ENCODE data around the gene CMC2. TPM values are rescaled to one million over a fixed set of nuclear protein-coding genes. Genes with fewer than 3 reads are reported as not detected.
A peak's percentile ranks its signal among the peaks of the same experiment; 100 is the strongest.

The CMC2 gene
- total RNA-seq, 6 experiments from 2014 or later: 23.5 to 58.3 (median 42.1) TPM

DNA sequence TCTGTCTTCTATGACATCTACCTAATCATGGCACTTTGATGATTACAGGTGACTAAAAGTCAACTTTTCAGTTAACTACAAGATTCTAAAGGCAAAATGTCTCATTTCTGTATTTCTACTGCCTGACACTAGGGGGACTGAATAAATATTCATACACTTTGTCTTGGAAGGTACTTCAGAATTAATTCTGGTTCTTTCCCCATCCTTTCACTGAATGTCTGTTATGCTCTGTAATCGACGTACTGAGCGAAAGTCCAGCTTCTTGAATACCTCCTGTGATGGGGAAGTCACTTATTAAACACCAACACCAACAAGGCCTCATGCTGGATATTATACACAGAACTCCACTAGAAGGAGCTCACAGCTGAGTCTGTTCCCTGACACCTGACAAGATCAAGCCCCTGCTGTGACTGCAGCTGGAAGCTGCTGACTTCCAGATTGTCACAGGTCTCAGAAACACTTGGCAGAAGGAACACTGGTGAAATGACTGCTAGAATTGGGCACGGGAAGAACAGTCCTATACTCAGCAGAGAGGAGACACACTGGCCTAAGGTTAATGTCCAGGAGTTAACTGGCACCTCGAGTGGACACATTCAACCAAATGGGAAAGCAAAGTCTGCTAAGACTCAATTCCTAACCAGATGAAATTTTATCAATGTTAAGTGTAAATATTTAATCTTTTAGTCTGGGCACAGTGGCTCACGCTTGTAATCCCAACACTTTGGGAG, 31.9 kb downstream of the CMC2 start:
- intact Hi-C loops (cut with DNase I): no loop called here
- Histone ChIP-seq H3K9me3 (no peaks in the 10 kb centered on the region), H3K4me3 (no peak overlapping the region), H3K27me3 (no peaks in the 10 kb centered on the region), H3K4me1 (peaks cover 0 to 42% (median 19%) of the 10 kb centered on the region in 4 donors), H3K27ac (peak overlapping the region in 2 of 3 donors; percentile 59 to 62), H3K36me3 (no peaks in the 10 kb centered on the region)
- TF ChIP-seq CTCF (IDR thresholded peaks at IDR 0.05) (peak; percentile 13 to 38 (median 33)), POLR2A (IDR thresholded peaks at IDR 0.05) (no peak)
- peak in 1 of 3 donors; percentile 76 for DNase-seq
- peak; percentile 78 to 93 (median 88) for ATAC-seq
- WGBS (ENCODE audit: insufficient coverage, low coverage, low lambda C conversion rate, missing lambda C conversion rate): 24% methylated on average over 6 of the region's 6 CpGs

GRCh38 chr16:80973991-80974390, 32.7 kb downstream of the CMC2 start:
- no peak for ATAC-seq
- 87% methylated on average over 3 of the region's 4 CpGs for WGBS (ENCODE audit: insufficient coverage, low coverage, low lambda C conversion rate, missing lambda C conversion rate)
- H3K27me3 ChIP-seq: no peaks in the 10 kb centered on the region

GRCh38 chr16:80972611-80973010, 34.1 kb downstream of the CMC2 start:
- intact Hi-C loops (cut with DNase I): no loop called here
- no peak for TF ChIP-seq POLR2A (IDR thresholded peaks at IDR 0.05)
- no peak for TF ChIP-seq CTCF (IDR thresholded peaks at IDR 0.05)
- Histone ChIP-seq H3K4me3 (no peak overlapping the region), H3K9me3 (no peaks in the 10 kb centered on the region), H3K4me1 (peaks cover 0 to 37% (median 14%) of the 10 kb centered on the region in 4 donors), H3K27ac (no peak overlapping the region), H3K36me3 (no peaks in the 10 kb centered on the region), H3K27me3 (no peaks in the 10 kb centered on the region)
- ATAC-seq (no peak), DNase-seq (no peak)
- 79% methylated on average over 4 of the region's 4 CpGs for whole genome bisulfite sequencing (ENCODE audit: insufficient coverage, low coverage, low lambda C conversion rate, missing lambda C conversion rate)

More at GRCh38 chr16:80973991-80974390, 32.7 kb downstream of the CMC2 start:
- peak overlapping the region in 1 of 3 donors; percentile 59 for H3K27ac ChIP-seq
- DNase-seq: no peak
- peaks cover 0 to 36% (median 15%) of the 10 kb centered on the region in 4 donors for H3K4me1 ChIP-seq
- TF ChIP-seq CTCF (IDR thresholded peaks at IDR 0.05) (no peak), POLR2A (IDR thresholded peaks at IDR 0.05) (no peak)
- intact Hi-C loops (cut with DNase I): no loop called here
- no peaks in the 10 kb centered on the region for H3K36me3 ChIP-seq
- H3K9me3 ChIP-seq: no peaks in the 10 kb centered on the region
- no peak overlapping the region for H3K4me3 ChIP-seq

DNA sequence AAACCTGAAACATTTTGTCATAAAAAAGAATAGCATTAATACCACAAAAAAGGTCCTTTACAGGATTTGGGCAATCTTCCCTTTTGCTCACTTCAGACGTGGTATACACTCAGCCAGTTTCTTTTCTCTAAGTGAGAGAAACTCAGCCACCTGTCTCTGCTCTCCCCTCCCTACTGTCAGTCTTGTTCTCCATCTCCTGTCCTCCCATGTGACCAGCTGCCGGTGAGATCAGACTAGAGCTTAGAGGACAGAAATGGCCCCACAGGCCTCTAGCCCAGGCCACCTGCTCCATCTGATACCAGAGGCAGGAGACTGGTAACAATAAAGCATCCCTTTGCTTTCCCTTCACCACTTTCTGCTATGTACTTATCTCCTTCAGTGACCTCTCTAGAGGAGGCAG, 34.9 kb downstream of the CMC2 start:
- DNase-seq (no peak), ATAC-seq (no peak)
- intact Hi-C loops (cut with DNase I): no loop called here
- Histone ChIP-seq H3K4me1 (peaks cover 0 to 37% (median 13%) of the 10 kb centered on the region in 4 donors), H3K4me3 (no peak overlapping the region), H3K9me3 (no peaks in the 10 kb centered on the region), H3K27me3 (no peaks in the 10 kb centered on the region), H3K27ac (no peak overlapping the region), H3K36me3 (no peaks in the 10 kb centered on the region)
- TF ChIP-seq POLR2A (IDR thresholded peaks at IDR 0.05) (no peak), CTCF (IDR thresholded peaks at IDR 0.05) (no peak)
- 73% methylated on average over 2 of the region's 2 CpGs for WGBS (ENCODE audit: insufficient coverage, low coverage, low lambda C conversion rate, missing lambda C conversion rate)

All from right lobe of liver (tissue), 6 donors.